Common myeloid progenitor, CD34-positive (primary cell): ENCODE measurements around the gene CCDC170.
A peak's percentile ranks its signal among the peaks of the same experiment; 100 is the strongest.

Experiments used
- CTCF ChIA-PET: fragments of 350-600 bp; sonication (Branson Sonifier 250); formaldehyde crosslinking; loops from one replicate; lab custom pipeline; 2021; ENCODE audit warnings: antibody characterized with exemption; lab: Charles Lee
- POLR2A ChIA-PET: fragments of 350-600 bp; sonication (Branson Sonifier 250); formaldehyde crosslinking; loops from one replicate; lab custom pipeline; 2021; ENCODE audit warnings: antibody characterized with exemption; lab: Charles Lee
- DNase-seq, 3 donors: peaks; one replicate each; pipeline versions ENCODE4 v3.0.0 to v3.0.0-alpha.2; 2013
- H3K27ac ChIP-seq, 2 experiments: 1 replicate in 1 of 2; 2 replicates in 1 of 2; pipeline ENCODE4 v1.7.0; 2013; ENCODE audit warnings: inconsistent platforms in 2 of 2, low read length in 2 of 2, mild to moderate bottlenecking in 2 of 2, low read depth in 1 of 2, moderate library complexity in 1 of 2; ENCODE audit not compliant: severe bottlenecking in 2 of 2, insufficient read depth in 1 of 2, poor library complexity in 1 of 2
- H3K27me3 ChIP-seq, 5 experiments: replicated peaks in 2 of 5; 1 replicate in 3 of 5; 2 replicates in 2 of 5; pipeline versions ENCODE4 v1.6.1 to v1.7.0; 2013; ENCODE audit warnings: low read length in 4 of 5, mild to moderate bottlenecking in 2 of 5, moderate library complexity in 2 of 5, inconsistent platforms in 1 of 5; ENCODE audit not compliant: insufficient read depth in 5 of 5, control insufficient read depth in 4 of 5
- H3K36me3 ChIP-seq, 4 experiments: 1 replicate in 2 of 4; 2 replicates in 2 of 4; pipeline versions ENCODE4 v1.6.1 to v1.7.0; 2013; ENCODE audit warnings: low read length in 3 of 4, control low read depth in 1 of 4, mild to moderate bottlenecking in 1 of 4; ENCODE audit not compliant: control insufficient read depth in 4 of 4, insufficient read depth in 4 of 4
- H3K4me1 ChIP-seq, 4 experiments: 1 replicate in 3 of 4; 2 replicates in 1 of 4; pipeline versions ENCODE4 v1.6.1 to v1.7.1; 2013; ENCODE audit warnings: low read length in 3 of 4, mild to moderate bottlenecking in 3 of 4, control low read depth in 1 of 4, inconsistent platforms in 1 of 4, moderate library complexity in 1 of 4; ENCODE audit not compliant: control insufficient read depth in 4 of 4, insufficient read depth in 4 of 4; ENCODE audit errors: control extremely low read depth in 1 of 4
- H3K4me3 ChIP-seq, 7 experiments: 1 replicate in 4 of 7; 2 replicates in 3 of 7; pipeline versions ENCODE4 v1.5.1 to v1.7.0; 2013; ENCODE audit warnings: mild to moderate bottlenecking in 7 of 7, low read length in 6 of 7, moderate library complexity in 6 of 7, inconsistent platforms in 2 of 7, low read depth in 2 of 7, control low read depth in 1 of 7; ENCODE audit not compliant: insufficient read depth in 4 of 7, control insufficient read depth in 1 of 7; ENCODE audit errors: extremely low read depth in 1 of 7
- H3K9me3 ChIP-seq, 5 experiments: 1 replicate in 4 of 5; 2 replicates in 1 of 5; pipeline versions ENCODE4 v1.6.1 to v1.7.1; 2013; ENCODE audit warnings: low read length in 4 of 5, mild to moderate bottlenecking in 2 of 5, inconsistent platforms in 1 of 5, low read depth in 1 of 5, moderate library complexity in 1 of 5; ENCODE audit not compliant: control insufficient read depth in 4 of 5, insufficient read depth in 2 of 5; ENCODE audit errors: control extremely low read depth in 1 of 5
- WGBS: methylation state at CpG from one replicate; pipeline ENCODE4 v1.1.5; 2013; ENCODE audit not compliant: insufficient coverage; 5-methylcytosine and 5-hydroxymethylcytosine counted together

The CCDC170 gene

DNA sequence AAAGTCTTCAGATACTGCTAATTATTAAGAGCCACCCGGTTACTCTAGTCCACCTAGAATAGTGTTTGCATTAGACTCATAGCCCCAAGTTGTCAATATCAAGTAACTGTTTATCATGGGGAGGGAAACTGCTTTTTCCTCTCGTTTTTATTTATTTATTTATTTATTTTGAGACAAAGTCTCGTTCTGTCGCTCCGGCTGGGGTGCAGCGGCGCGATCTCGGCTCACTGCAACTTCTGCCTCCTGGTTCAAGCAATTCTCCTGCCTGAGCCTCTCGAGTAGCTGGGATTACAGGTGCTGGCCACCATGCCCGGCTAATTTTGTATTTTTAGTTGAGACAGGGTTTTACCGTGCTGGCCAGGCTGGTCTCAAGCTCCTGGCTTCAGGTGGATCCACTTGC is 16.1 kb upstream of the CCDC170 start:
- H3K27ac ChIP-seq: no peak overlapping the region
- peaks cover 10 to 18% (median 13%) of the 10 kb centered on the region in 4 experiments for H3K4me1 ChIP-seq
- H3K27me3 ChIP-seq: no peaks in the 10 kb centered on the region
- WGBS: 99% methylated on average over 11 of the region's 12 CpGs
- DNase-seq: no peak
- H3K36me3 ChIP-seq: no peaks in the 10 kb centered on the region
- ChIA-PET POLR2A (interaction anchor here (0.6 kb wide), 1 partner anchor 1251 kb away, joined by 4 read pairs; no protein-coding TSS in a partner anchor), CTCF (interaction anchor here (2.8 to 5.2 kb wide), 2 partner anchors 37 to 72 kb away, joined by 6 to 41 read pairs; no protein-coding TSS in a partner anchor)
- H3K4me3 ChIP-seq: no peak overlapping the region
- H3K9me3 ChIP-seq: no peaks in the 10 kb centered on the region

DNA sequence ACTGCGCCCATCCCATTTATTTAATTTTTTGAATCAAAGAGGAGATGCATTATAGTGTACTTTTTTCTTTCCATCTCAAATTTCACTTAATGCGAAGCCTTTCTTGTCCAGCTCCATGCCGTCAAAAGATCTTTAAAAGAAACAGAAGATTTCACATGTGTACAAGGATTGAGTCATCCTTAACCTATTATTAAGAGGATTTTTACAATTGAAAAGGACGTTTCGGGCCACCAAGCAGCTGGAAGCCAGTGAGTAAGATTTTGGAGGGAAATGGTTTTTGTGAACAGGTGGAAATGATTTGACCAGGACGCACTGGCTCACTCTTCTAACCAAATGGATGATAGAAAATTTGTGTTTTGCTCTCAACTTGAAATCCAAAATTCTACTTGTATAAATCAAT is 15.1 kb upstream of the CCDC170 start:
- ChIA-PET CTCF (interaction anchor here (0.9 to 5.2 kb wide), 3 partner anchors 38 to 859 kb away, joined by 4 to 41 read pairs (median 6); no protein-coding TSS in a partner anchor), POLR2A (no interaction called here)
- WGBS: 94% methylated on average over 3 of the region's 6 CpGs
- no peaks in the 10 kb centered on the region for H3K27me3 ChIP-seq
- peaks cover 10 to 21% (median 16%) of the 10 kb centered on the region in 4 experiments for H3K4me1 ChIP-seq
- H3K27ac ChIP-seq: no peak overlapping the region
- H3K4me3 ChIP-seq: no peak overlapping the region
- no peaks in the 10 kb centered on the region for H3K9me3 ChIP-seq
- no peak for DNase-seq
- H3K36me3 ChIP-seq: no peaks in the 10 kb centered on the region

DNA sequence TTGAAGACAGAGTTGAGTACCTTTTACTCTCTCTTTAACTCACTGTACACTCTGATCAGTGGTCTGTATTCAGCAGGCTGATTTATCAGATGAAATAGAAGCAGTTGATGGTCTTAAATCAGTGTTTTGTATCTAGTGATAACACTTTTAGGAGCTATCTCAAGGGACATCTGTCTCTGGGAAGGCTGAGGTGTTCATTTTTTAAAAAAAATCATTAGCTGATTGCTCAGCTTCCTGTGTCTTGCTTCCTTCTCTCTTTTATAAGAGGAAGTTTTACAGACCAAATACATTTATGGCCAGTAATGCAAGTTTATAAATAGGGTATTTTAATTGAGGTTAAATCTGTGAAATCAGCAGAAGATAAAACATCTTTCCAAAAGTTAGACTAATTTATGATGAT is 12.0 kb upstream of the CCDC170 start:
- CTCF ChIA-PET: interaction anchor here (0.7 to 2.1 kb wide), 3 partner anchors 13 to 41 kb away, joined by 3 to 6 read pairs (median 5); no protein-coding TSS in a partner anchor
- no peaks in the 10 kb centered on the region for H3K9me3 ChIP-seq
- DNase-seq: peak in 2 of 3 donors; percentile 61 to 78
- no peak overlapping the region for H3K27ac ChIP-seq
- no peaks in the 10 kb centered on the region for H3K36me3 ChIP-seq
- POLR2A ChIA-PET: interaction anchor here (0.6 to 1.1 kb wide), 2 partner anchors 16 to 165 kb away, joined by 3 to 4 read pairs; no protein-coding TSS in a partner anchor
- peaks cover 10 to 21% (median 15%) of the 10 kb centered on the region in 4 experiments for H3K4me1 ChIP-seq
- peak overlapping the region in 1 of 7 experiments; percentile 12 for H3K4me3 ChIP-seq
- H3K27me3 ChIP-seq: no peaks in the 10 kb centered on the region

- POLR2A ChIA-PET: interaction anchor here (0.6 to 1.1 kb wide), 2 partner anchors 16 to 166 kb away, joined by 3 to 4 read pairs; no protein-coding TSS in a partner anchor
- Histone ChIP-seq H3K27ac (no peak overlapping the region), H3K4me3 (peak overlapping the region in 4 of 7 experiments; percentile 25 to 65 (median 30))
Measured at GRCh38 chr6:151482290-151482689, 11.5 kb upstream of the CCDC170 start.

DNA sequence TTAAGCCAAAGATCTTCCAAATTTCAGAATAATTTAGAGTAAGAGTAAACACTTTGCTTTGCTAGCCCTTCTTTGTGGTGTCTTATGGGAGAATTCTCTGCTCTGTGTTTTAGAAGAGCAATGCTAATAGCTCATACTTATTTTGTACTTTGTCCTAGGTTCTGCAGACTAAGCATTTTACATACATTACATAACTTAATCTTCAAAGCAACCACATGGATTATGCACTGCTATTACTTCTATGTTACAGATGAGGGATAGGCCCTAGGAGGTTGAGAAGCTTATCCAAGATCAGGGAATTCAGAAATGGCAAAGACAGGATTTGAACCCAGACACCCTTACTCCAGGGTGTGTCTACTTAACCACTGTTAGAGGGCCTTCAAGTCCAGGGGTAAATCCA is 9.8 kb upstream of the CCDC170 start:
- Histone ChIP-seq H3K4me3 (no peak overlapping the region), H3K36me3 (no peaks in the 10 kb centered on the region), H3K27me3 (no peaks in the 10 kb centered on the region), H3K9me3 (peaks cover 0 to 1% (median 0%) of the 10 kb centered on the region in 5 experiments), H3K4me1 (peaks cover 10 to 21% (median 15%) of the 10 kb centered on the region in 4 experiments), H3K27ac (no peak overlapping the region)
- ChIA-PET POLR2A (interaction anchor here (0.6 kb wide), 1 partner anchor 12 kb away, joined by 3 read pairs; no protein-coding TSS in a partner anchor), CTCF (no interaction called here)
- DNase-seq: no peak

More at GRCh38 chr6:151482290-151482689, 11.5 kb upstream of the CCDC170 start:
- no peaks in the 10 kb centered on the region for H3K36me3 ChIP-seq
- DNase-seq: peak in 2 of 3 donors; percentile 64 to 71
- H3K4me1 ChIP-seq: peaks cover 10 to 21% (median 15%) of the 10 kb centered on the region in 4 experiments
- CTCF ChIA-PET: interaction anchor here (1.0 to 2.1 kb wide), 2 partner anchors 13 kb away, joined by 5 to 6 read pairs; no protein-coding TSS in a partner anchor
- 0% methylated on average over 2 of the region's 5 CpGs for WGBS
- no peaks in the 10 kb centered on the region for H3K27me3 ChIP-seq
- H3K9me3 ChIP-seq: peaks cover 0 to 1% (median 0%) of the 10 kb centered on the region in 5 experiments

DNA sequence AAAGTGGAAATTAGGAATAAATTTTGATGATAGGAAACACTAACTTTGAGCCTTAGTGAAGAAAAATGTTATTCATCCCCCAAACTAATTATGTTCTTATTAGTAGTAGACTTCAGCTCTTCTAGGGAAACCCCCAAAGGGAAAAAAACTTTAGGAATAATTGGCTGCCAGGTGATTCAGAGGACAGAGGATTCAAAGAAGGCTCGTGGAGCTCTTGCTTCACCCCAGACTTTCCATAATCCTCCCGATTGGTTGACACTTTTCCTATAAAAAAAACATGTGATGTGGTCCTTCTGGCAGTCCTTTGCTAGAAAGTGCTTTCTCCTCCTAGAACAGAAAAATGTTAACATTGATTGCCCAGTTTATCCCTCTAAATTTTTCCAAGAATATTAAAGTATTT is 5.6 kb upstream of the CCDC170 start:
- ChIA-PET POLR2A (no interaction called here), CTCF (no interaction called here)
- WGBS: 100% methylated on average over 2 of the region's 2 CpGs
- no peak overlapping the region for H3K4me3 ChIP-seq
- peaks cover 0 to 1% (median 0%) of the 10 kb centered on the region in 5 experiments for H3K9me3 ChIP-seq
- no peak for DNase-seq
- H3K4me1 ChIP-seq: peaks cover 0 to under 1% (median under 1%) of the 10 kb centered on the region in 4 experiments
- H3K27ac ChIP-seq: no peak overlapping the region
- H3K36me3 ChIP-seq: no peaks in the 10 kb centered on the region
- H3K27me3 ChIP-seq: peaks cover 0 to 13% (median 3%) of the 10 kb centered on the region in 5 experiments

GRCh38 chr6:151490996-151491395 is 2.8 kb upstream of the CCDC170 start:
- 96% methylated on average over 6 of the region's 7 CpGs for WGBS
- DNase-seq: no peak
- H3K4me3 ChIP-seq: no peak overlapping the region
- CTCF ChIA-PET: no interaction called here
- no peak overlapping the region for H3K27ac ChIP-seq
- no peaks in the 10 kb centered on the region for H3K36me3 ChIP-seq
- H3K9me3 ChIP-seq: peaks cover 0 to 1% (median 0%) of the 10 kb centered on the region in 5 experiments
- peaks cover 3 to 40% (median 13%) of the 10 kb centered on the region in 5 experiments for H3K27me3 ChIP-seq
- H3K4me1 ChIP-seq: peaks cover 0 to 19% (median 13%) of the 10 kb centered on the region in 4 experiments
- POLR2A ChIA-PET: no interaction called here
